OCI-LY7 (cell line): ENCODE measurements around the gene PLPP3. TPM values are rescaled to one million over a fixed set of nuclear protein-coding genes. Genes with fewer than 3 reads are reported as not detected.

Source experiments
- BruUV-seq: library from RNA; stranded (reverse); fragments of 400-500 nt; replicated peaks from 2 replicates; lab custom pipeline; 2021; lab: Mats Ljungman, UMichigan
- CTCF ChIA-PET: fragments of 300-600 bp; sonication (Branson Sonifier 250); formaldehyde crosslinking; loops from one replicate; lab custom pipeline; 2022; ENCODE audit warnings: antibody characterized with exemption; ENCODE audit not compliant: unreplicated experiment; lab: Charles Lee
- POLR2A ChIA-PET: fragments of 300-600 bp; sonication (Branson Sonifier 250); formaldehyde crosslinking; loops from one replicate; lab custom pipeline; 2022; ENCODE audit warnings: antibody characterized with exemption; lab: Charles Lee
- DNase-seq: peaks from one replicate; pipeline ENCODE4 v3.0.0-alpha.2; 2015; ENCODE audit warnings: low spot score
- H2AFZ ChIP-seq: fragments of 200-600 bp; sonication (generic), shearing (Covaris generic); 2 replicates; pipeline ENCODE4 v1.6.1; 2014; ENCODE audit warnings: mild to moderate bottlenecking, antibody characterized with exemption, low read length, moderate library complexity
- H3K27ac ChIP-seq: fragments of 200-600 bp; sonication (generic); 2 replicates; pipeline ENCODE4 v1.5.1; 2014; ENCODE audit warnings: mixed run types, low read depth, mild to moderate bottlenecking, moderate library complexity, low read length, inconsistent platforms; ENCODE audit not compliant: poor library complexity, severe bottlenecking
- H3K36me3 ChIP-seq: fragments of 200-600 bp; sonication (generic); 2 replicates; pipeline ENCODE4 v1.6.1; 2014; ENCODE audit warnings: mild to moderate bottlenecking, antibody characterized with exemption, low read length, moderate library complexity, mixed read lengths; ENCODE audit not compliant: insufficient read depth
- H3K4me1 ChIP-seq: fragments of 200-600 bp; sonication (generic); 2 replicates; pipeline ENCODE4 v1.5.1; 2014; ENCODE audit warnings: mild to moderate bottlenecking, low read length; ENCODE audit not compliant: insufficient read depth, poor library complexity, severe bottlenecking
- H3K4me2 ChIP-seq: fragments of 200-600 bp; sonication (generic); 2 replicates; pipeline ENCODE4 v1.6.1; 2014; ENCODE audit warnings: mild to moderate bottlenecking, low read length
- H3K4me3 ChIP-seq: fragments of 200-600 bp; sonication (generic); 2 replicates; pipeline ENCODE4 v1.5.1; 2014; ENCODE audit warnings: mild to moderate bottlenecking, low read depth, low read length; ENCODE audit not compliant: poor library complexity, severe bottlenecking
- H3K79me2 ChIP-seq: fragments of 200-600 bp; sonication (generic); 2 replicates; pipeline ENCODE4 v1.6.1; 2016; ENCODE audit warnings: low read depth, mild to moderate bottlenecking, low read length, moderate library complexity, mixed read lengths; ENCODE audit not compliant: insufficient read depth
- H3K9me2 ChIP-seq: fragments of 200-600 bp; sonication (generic); 2 replicates; pipeline ENCODE4 v1.6.1; 2016; ENCODE audit warnings: mild to moderate bottlenecking, low read length, mixed read lengths; ENCODE audit not compliant: insufficient read depth
- H3K9me3 ChIP-seq: fragments of 200-600 bp; sonication (generic); 2 replicates; pipeline ENCODE4 v1.6.1; 2014; ENCODE audit warnings: mild to moderate bottlenecking, mixed run types, low read length, mixed read lengths
- H4K20me1 ChIP-seq: fragments of 200-600 bp; sonication (generic); 2 replicates; pipeline ENCODE4 v1.6.1; 2014; ENCODE audit warnings: mild to moderate bottlenecking, antibody characterized with exemption, low read length, moderate library complexity, mixed read lengths; ENCODE audit not compliant: insufficient read depth
- EZH2phosphoT487 ChIP-seq: fragments of 200-600 bp; sonication (generic); IDR thresholded peaks from 2 replicates; pipeline ENCODE4 v1.6.1; 2018; ENCODE audit warnings: low read depth, borderline replicate concordance, mild to moderate bottlenecking, mixed run types, antibody characterized with exemption, low read length, moderate library complexity, mixed read lengths
- intact Hi-C: fragments of 100-400 bp; cut with micrococcal nuclease; formaldehyde crosslinking; loops from one replicate; pipeline ENCODE4 v1.10.0; 2022; ENCODE audit not compliant: unreplicated experiment
- total RNA-seq, 2 experiments: library from RNA; depleted of rRNA in 1 of 2; stranded (reverse); fragments of >200 nt in 1 of 2; shearing (Covaris generic) in 1 of 2; gene quantifications; 2 replicates each; pipeline ENCODE4 v1.2.3, GENCODE V29; 2014 to 2022
- TF ChIP-seq, protein P1 (sequence below): fragments of 200-600 bp; sonication (generic); conservative IDR thresholded peaks from 2 replicates; pipeline ENCODE4 v1.5.1; 2014; ENCODE audit warnings: mild to moderate bottlenecking, antibody characterized with exemption, low read length, moderate library complexity, mixed read lengths

Gene PLPP3
- total RNA-seq, 2 experiments from 2014 or later: 0.92 to 1.7 TPM

DNA sequence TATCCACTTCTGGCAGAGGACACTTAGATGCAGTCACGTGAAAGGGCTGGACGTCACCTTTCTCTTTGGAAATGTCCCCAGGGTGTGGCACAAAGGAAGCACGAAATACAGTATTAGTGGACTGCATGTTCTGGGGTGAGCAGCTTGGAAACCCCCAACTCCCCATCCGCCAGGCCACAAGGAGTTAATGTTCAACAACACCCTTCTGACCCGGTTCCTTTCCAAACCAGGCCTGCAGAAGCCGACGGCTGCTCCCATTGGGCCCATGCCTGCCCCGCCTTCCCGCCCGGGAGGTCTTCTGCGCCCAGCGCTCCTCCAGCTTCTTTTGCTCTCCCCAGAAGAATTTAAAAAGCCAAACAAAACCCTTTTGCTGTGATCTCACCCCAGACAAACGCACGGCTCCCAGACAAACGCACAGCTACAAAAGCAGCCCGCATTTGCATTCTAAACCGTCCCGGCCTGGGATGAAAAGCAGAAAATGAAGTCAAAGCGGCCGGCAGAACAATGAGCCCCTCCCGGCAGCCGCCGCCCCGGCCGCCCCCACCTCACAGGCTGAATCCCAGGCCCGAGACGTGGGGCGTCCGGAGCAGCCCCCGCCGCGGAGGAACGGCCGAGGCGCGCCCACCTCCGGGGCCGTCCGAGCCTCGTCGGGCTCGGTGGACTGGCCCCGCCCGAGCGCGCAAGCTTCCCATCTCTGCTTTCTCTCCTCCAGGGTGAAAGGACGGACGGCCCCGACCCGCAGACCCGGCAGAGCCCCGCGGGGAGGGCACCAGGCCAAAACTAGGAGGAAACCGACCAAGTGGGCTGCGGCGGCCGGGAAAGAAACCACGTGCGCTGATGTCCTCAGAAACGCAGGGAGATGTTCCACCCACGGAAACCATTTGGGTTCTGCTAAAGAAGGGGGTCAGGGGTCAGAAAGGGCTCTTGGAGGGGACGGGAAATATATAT, 101.9 kb downstream of the PLPP3 start:
- Histone ChIP-seq H3K36me3 (no peaks in the 10 kb centered on the region), H3K9me2 (no peaks in the 10 kb centered on the region), H3K4me3 (no peak overlapping the region), H3K4me2 (no peak overlapping the region), H3K27ac (no peak overlapping the region), H3K9me3 (no peaks in the 10 kb centered on the region), H4K20me1 (no peaks in the 10 kb centered on the region), H3K4me1 (peaks cover 9% of the 10 kb centered on the region), H2AFZ (no peak overlapping the region), H3K79me2 (no peaks in the 10 kb centered on the region)
- intact Hi-C loops: loop anchor here (5.0 kb wide), 1 partner anchor 40 kb away; no protein-coding TSS in a partner anchor
- ChIA-PET POLR2A (no interaction called here), CTCF (no interaction called here)
- no peak for DNase-seq
- TF ChIP-seq, protein P1, sequence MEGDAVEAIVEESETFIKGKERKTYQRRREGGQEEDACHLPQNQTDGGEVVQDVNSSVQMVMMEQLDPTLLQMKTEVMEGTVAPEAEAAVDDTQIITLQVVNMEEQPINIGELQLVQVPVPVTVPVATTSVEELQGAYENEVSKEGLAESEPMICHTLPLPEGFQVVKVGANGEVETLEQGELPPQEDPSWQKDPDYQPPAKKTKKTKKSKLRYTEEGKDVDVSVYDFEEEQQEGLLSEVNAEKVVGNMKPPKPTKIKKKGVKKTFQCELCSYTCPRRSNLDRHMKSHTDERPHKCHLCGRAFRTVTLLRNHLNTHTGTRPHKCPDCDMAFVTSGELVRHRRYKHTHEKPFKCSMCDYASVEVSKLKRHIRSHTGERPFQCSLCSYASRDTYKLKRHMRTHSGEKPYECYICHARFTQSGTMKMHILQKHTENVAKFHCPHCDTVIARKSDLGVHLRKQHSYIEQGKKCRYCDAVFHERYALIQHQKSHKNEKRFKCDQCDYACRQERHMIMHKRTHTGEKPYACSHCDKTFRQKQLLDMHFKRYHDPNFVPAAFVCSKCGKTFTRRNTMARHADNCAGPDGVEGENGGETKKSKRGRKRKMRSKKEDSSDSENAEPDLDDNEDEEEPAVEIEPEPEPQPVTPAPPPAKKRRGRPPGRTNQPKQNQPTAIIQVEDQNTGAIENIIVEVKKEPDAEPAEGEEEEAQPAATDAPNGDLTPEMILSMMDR: no peak
- TF ChIP-seq EZH2phosphoT487: no peak
- no TSS peak for BruUV-seq

GRCh38 chr1:56473582-56474270, 105.6 kb downstream of the PLPP3 start:
- H3K4me2 ChIP-seq: no peak overlapping the region
- no peaks in the 10 kb centered on the region for H3K79me2 ChIP-seq
- no peaks in the 10 kb centered on the region for H3K9me3 ChIP-seq
- intact Hi-C loops: loop anchor here (2.0 kb wide), 1 partner anchor 105 kb away; the partner anchor contains the start of gene PLPP3
- no TSS peak for BruUV-seq
- TF ChIP-seq, protein P1: no peak
- TF ChIP-seq EZH2phosphoT487: no peak
- H4K20me1 ChIP-seq: no peaks in the 10 kb centered on the region
- H3K4me1 ChIP-seq: peaks cover 11% of the 10 kb centered on the region
- POLR2A ChIA-PET: no interaction called here
- no peak overlapping the region for H3K4me3 ChIP-seq
- CTCF ChIA-PET: no interaction called here
- H3K36me3 ChIP-seq: no peaks in the 10 kb centered on the region
- no peaks in the 10 kb centered on the region for H3K9me2 ChIP-seq
- no peak for DNase-seq
- H3K27ac ChIP-seq: no peak overlapping the region
- H2AFZ ChIP-seq: no peak overlapping the region
